A549 treated with ZK216348 at 1 μM for 4 hours (cell line): Measurements from ENCODE around the gene SLC45A3. TPM values are rescaled to one million over a fixed set of nuclear protein-coding genes. Genes with fewer than 3 reads are reported as not detected.

Source experiments
- total RNA-seq: library from RNA; stranded (reverse); fragments of 200-300 nt; extraction: Qiagen RNA extraction; gene quantifications from 5 replicates; pipeline ENCODE4 v1.2.3, GENCODE V29; 2022; ENCODE audit warnings: low read depth

Gene SLC45A3, protein sequence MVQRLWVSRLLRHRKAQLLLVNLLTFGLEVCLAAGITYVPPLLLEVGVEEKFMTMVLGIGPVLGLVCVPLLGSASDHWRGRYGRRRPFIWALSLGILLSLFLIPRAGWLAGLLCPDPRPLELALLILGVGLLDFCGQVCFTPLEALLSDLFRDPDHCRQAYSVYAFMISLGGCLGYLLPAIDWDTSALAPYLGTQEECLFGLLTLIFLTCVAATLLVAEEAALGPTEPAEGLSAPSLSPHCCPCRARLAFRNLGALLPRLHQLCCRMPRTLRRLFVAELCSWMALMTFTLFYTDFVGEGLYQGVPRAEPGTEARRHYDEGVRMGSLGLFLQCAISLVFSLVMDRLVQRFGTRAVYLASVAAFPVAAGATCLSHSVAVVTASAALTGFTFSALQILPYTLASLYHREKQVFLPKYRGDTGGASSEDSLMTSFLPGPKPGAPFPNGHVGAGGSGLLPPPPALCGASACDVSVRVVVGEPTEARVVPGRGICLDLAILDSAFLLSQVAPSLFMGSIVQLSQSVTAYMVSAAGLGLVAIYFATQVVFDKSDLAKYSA
- 3.8 to 6.7 TPM (median 6.2 TPM) in 5 replicates for total RNA-seq

DNA sequence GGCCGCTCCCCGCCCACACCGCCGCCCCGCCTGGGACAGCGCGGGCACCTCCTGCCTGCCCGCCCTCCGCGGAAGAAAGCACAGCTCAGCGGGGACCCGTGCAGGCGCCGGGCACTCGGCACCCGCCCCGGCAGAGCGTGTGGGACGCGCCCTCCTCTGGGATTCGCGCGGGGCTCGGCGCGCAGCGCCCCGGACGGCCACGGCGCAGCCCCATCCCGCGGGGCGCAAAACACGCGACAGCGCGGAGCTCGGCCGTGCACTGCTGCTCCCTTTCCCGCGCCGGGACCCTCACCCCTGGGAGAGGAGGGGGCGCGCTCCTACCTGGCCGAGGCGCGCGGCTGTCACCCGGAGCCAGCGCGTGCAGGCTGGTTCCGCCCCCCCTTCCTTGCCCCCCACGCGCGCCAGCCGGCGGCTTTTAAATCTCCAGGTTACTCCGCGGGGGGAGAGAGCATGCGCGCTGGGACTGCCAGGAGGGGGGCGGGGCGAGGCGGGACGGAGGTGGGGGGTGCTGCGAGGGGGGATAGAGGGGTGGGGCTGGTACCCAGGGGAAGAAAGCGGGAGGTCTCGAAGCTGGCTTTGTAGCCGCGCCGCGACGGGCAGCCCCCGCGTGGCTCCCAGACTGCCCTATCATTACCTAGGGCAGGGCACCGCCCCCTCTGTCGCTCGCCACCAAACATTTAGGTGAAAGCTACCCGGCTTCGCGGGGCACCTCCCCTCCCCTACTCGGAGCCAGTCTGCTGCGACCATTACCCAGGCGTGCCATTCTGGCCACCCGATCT lies at the start of gene SLC45A3:
SLC45A3 (minus strand) TSS at position 437 of the 779 bp plus-strand sequence. CDS start 15,853 bp downstream, outside the sequence.

DNA sequence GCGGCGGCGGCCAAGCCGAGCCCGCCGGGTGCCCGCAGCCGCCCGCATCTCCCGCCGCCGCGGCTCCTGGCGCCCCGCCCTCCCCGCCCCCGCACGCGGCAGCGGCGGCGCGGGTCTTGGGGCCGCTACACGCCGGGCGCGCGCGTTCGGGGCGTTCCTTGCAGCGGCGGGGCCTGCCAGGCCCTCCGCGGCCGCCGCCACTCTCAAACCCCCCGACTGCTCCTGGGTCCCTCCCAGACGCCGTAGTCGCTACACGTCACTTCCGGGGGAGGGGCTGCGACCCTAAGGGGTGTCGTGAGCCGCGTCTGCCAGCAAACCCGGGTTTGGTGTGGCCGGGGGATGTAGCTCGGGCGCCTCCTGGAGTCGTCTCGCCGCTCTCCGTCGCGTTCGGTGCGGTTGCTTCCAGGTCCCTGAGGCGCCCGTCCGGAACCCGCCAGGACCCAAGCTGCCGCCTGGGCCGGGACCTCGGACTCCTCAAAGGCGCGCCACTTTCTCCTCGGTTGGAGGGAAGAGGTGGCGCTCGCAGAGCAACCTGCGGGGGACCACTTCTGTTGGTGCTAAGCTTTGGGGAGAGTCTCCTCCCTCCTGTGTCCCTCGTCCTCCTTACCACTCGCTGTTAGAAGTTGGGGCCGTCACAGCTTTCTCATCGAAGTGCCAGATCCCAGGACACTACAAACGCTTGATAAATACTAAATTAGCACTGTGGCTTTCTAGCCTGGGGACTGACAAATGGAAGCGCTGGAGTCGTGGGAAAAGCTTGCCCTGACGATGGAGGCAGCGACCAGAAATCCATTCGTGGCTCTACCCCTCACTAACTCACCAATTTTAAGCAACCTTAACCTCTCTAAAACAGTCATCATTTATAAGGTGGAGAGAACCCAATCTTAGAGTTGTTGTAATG lies 48.3 kb downstream of the SLC45A3 start, which contains the start of gene ELK4:
ELK4 (minus strand) TSS at position 244 of the 901 bp plus-strand sequence. CDS start 8,129 bp downstream, outside the sequence.

Other genes starting within 250 kb of the SLC45A3 start
- not detected in 5 replicates for gene BLACAT1, start 224.5 kb downstream of the SLC45A3 start, total RNA-seq
- gene CDK18, start 175.8 kb downstream of the SLC45A3 start, total RNA-seq: 1.0 to 1.4 TPM (median 1.2 TPM) in 5 replicates
- 4.1 to 8.0 TPM (median 6.8 TPM) in 5 replicates for gene ELK4, start 48.5 kb downstream of the SLC45A3 start, total RNA-seq
- gene NUCKS1, start 69.7 kb upstream of the SLC45A3 start, total RNA-seq: 98.8 to 189 TPM (median 119 TPM) in 5 replicates
- 9.8 to 11.7 TPM (median 10.6 TPM) in 5 replicates for gene RAB29, start 95.0 kb upstream of the SLC45A3 start, total RNA-seq
- gene SLC41A1, start 132.7 kb upstream of the SLC45A3 start, total RNA-seq: 20.5 to 23.8 TPM (median 23.2 TPM) in 5 replicates
- gene PM20D1, start 169.6 kb upstream of the SLC45A3 start, total RNA-seq: not detected in 5 replicates